Gastrocnemius medialis (tissue), 4 donors: ENCODE measurements around the gene EYS. TPM values are rescaled to one million over a fixed set of nuclear protein-coding genes. Genes with fewer than 3 reads are reported as not detected.

ENCODE experiments used
- ATAC-seq, 2 donors: fragments of 150-250 bp; one replicate each; pipeline ENCODE4 v1.9.1; 2016
- DNase-seq, 2 donors: peaks; one replicate each; pipeline ENCODE4 v3.0.0-alpha.2; 2019
- H3K27ac ChIP-seq, 4 donors: fragments of 200-600 bp; sonication (generic); 1 replicate in 1 of 4; 2 replicates in 3 of 4; pipeline ENCODE4 v1.5.1; 2016 to 2018; ENCODE audit warnings: mild to moderate bottlenecking in 2 of 4, moderate library complexity in 1 of 4
- H3K27me3 ChIP-seq, 3 donors: fragments of 200-600 bp; sonication (generic) in 2 of 3; 1 replicate in 1 of 3; 2 replicates in 2 of 3; pipeline versions ENCODE4 v1.5.1 to v1.6.0; 2016 to 2019; ENCODE audit warnings: mild to moderate bottlenecking in 1 of 3, moderate library complexity in 1 of 3
- H3K36me3 ChIP-seq, 2 donors: fragments of 200-600 bp; sonication (generic) in 1 of 2; one replicate each; pipeline ENCODE4 v1.5.1; 2017 to 2018
- H3K4me1 ChIP-seq, 2 donors: fragments of 200-600 bp; sonication (generic) in 1 of 2; one replicate each; pipeline ENCODE4 v1.5.1; 2016 to 2017; ENCODE audit warnings: mild to moderate bottlenecking in 2 of 2
- H3K4me3 ChIP-seq, 4 donors: fragments of 200-600 bp; sonication (generic) in 3 of 4; 1 replicate in 1 of 4; 2 replicates in 3 of 4; pipeline ENCODE4 v1.5.1; 2016 to 2019; ENCODE audit warnings: mild to moderate bottlenecking in 2 of 4
- H3K9me3 ChIP-seq, 3 donors: fragments of 200-600 bp; sonication (generic) in 2 of 3; 1 replicate in 1 of 3; 2 replicates in 2 of 3; pipeline ENCODE4 v1.5.1; 2016 to 2019
- POLR2A ChIP-seq, 2 donors: fragments of 450-650 bp; IDR thresholded peaks; one replicate each; pipeline ENCODE4 v1.6.1; 2017; ENCODE audit warnings: antibody characterized with exemption in 2 of 2, mild to moderate bottlenecking in 2 of 2, moderate library complexity in 2 of 2
- in situ Hi-C, 4 donors: fragments of 200-750 bp; cut with MboI; loops; one replicate each; pipeline versions ENCODE4 v1.15.0 to v1.8.0; 2017; ENCODE audit warnings: low sequenced_read_pairs in 4 of 4
- intact Hi-C: fragments of 100-400 bp; cut with DNase I; formaldehyde crosslinking; loops from one replicate; pipeline ENCODE4 v1.15.1; 2023; ENCODE audit warnings: low total_unique reads
- total RNA-seq, 4 donors: library from RNA; depleted of rRNA; stranded (reverse); fragments of >200 nt; gene quantifications; one replicate each; pipeline versions ENCODE4 v1.1.0 to v1.2.3, GENCODE V29; 2016
- TF ChIP-seq, protein P1 (sequence below), 5 experiments: fragments of 450-650 bp in 3 of 5; fragments of 200-600 bp in 2 of 5; sonication (generic) in 2 of 5; IDR thresholded peaks in 4 of 5; conservative IDR thresholded peaks in 1 of 5; 1 replicate in 4 of 5; 2 replicates in 1 of 5; pipeline ENCODE4 v1.5.1; 2016 to 2019; ENCODE audit warnings: antibody characterized with exemption in 5 of 5, mild to moderate bottlenecking in 3 of 5, moderate library complexity in 3 of 5

The EYS gene
- total RNA-seq, 4 donors from 2014 or later: 0.20 TPM; not detected in 3

DNA sequence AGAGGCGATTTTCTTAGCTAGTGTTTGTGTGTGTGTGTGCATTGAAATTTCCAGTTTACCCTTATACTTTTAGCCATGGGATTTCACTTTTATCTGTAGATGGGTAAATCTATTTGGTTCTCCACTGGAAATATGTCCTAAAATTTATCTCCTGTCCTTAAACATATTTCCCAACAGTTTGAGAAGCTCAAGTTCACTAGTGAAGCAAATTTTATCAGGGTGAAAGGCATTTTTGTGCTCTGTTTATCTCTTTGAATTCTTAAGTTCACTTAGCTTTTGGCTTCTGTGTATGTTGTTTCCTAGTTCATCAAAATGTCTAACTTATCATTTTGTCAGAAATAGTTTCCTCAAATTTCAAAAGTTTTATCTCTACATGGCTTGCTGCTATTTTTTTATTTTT, 1509.8 kb downstream of the EYS start:
- ATAC-seq (no peak), DNase-seq (no peak)
- Histone ChIP-seq H3K4me3 (no peak overlapping the region), H3K27ac (no peak overlapping the region), H3K36me3 (no peaks in the 10 kb centered on the region), H3K4me1 (no peaks in the 10 kb centered on the region), H3K27me3 (no peaks in the 10 kb centered on the region), H3K9me3 (no peaks in the 10 kb centered on the region)
- TF ChIP-seq, protein P1, sequence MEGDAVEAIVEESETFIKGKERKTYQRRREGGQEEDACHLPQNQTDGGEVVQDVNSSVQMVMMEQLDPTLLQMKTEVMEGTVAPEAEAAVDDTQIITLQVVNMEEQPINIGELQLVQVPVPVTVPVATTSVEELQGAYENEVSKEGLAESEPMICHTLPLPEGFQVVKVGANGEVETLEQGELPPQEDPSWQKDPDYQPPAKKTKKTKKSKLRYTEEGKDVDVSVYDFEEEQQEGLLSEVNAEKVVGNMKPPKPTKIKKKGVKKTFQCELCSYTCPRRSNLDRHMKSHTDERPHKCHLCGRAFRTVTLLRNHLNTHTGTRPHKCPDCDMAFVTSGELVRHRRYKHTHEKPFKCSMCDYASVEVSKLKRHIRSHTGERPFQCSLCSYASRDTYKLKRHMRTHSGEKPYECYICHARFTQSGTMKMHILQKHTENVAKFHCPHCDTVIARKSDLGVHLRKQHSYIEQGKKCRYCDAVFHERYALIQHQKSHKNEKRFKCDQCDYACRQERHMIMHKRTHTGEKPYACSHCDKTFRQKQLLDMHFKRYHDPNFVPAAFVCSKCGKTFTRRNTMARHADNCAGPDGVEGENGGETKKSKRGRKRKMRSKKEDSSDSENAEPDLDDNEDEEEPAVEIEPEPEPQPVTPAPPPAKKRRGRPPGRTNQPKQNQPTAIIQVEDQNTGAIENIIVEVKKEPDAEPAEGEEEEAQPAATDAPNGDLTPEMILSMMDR (IDR thresholded peaks at IDR 0.05 in 4 of 5, conservative IDR thresholded peaks at IDR 0.05 in 1 of 5): no peak
- no peak for TF ChIP-seq POLR2A (IDR thresholded peaks at IDR 0.05)
- in situ Hi-C loops (no loop called here), intact Hi-C loops (loop anchor here (10.0 kb wide), 1 partner anchor 1192 kb away; no protein-coding TSS in a partner anchor)

DNA sequence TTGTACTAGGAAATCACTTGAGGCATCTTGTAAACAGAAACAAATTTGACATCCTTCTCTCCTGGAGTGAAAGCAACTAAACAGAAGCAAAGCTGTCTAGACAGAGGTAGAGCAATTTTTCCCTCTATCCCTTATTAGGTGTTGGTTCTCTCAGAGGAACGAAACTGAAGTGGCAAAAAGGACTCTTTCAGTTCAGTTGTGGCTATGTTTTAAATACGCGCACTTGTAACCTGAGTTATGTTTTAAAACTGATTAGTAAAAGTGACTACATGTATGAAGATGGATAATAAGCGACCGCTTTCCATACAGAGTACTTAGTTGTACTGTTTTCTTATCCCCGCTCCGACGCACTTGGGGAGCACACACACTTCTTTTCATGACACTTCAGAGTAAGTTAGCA, 1520.4 kb downstream of the EYS start:
- intact Hi-C loops: no loop called here
- in situ Hi-C loops: no loop called here
- Histone ChIP-seq H3K4me1 (no peaks in the 10 kb centered on the region), H3K36me3 (no peaks in the 10 kb centered on the region), H3K4me3 (no peak overlapping the region), H3K9me3 (no peaks in the 10 kb centered on the region), H3K27me3 (no peaks in the 10 kb centered on the region), H3K27ac (no peak overlapping the region)
- ATAC-seq: no peak
- no peak for DNase-seq
- no peak for TF ChIP-seq POLR2A (IDR thresholded peaks at IDR 0.05)
- TF ChIP-seq, protein P1 (IDR thresholded peaks at IDR 0.05 in 4 of 5, conservative IDR thresholded peaks at IDR 0.05 in 1 of 5): no peak

DNA sequence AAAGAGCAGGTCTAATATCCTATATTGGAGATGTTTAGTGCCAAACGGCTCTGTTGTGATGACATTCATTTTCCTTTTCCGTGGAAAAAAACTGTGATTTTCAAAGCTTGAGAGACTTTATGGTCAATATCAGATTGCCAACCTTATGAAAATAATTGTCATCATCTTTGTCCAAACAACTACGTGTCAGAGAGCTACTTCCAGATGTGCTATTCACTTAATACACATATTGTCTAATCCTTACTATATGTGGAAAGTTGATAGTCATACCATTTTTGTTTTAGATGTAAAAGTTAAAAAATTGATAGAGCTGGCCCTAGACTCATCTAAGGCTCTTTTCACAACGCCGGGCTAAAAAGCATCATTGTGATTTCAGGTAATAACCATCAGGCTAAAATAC, 1521.4 kb downstream of the EYS start:
- no peak for TF ChIP-seq POLR2A (IDR thresholded peaks at IDR 0.05)
- TF ChIP-seq, protein P1 (IDR thresholded peaks at IDR 0.05 in 4 of 5, conservative IDR thresholded peaks at IDR 0.05 in 1 of 5): no peak
- Histone ChIP-seq H3K27ac (no peak overlapping the region), H3K36me3 (no peaks in the 10 kb centered on the region), H3K9me3 (no peaks in the 10 kb centered on the region), H3K4me3 (no peak overlapping the region), H3K27me3 (no peaks in the 10 kb centered on the region), H3K4me1 (no peaks in the 10 kb centered on the region)
- no peak for ATAC-seq
- intact Hi-C loops (no loop called here), in situ Hi-C loops (no loop called here)
- no peak for DNase-seq

DNA sequence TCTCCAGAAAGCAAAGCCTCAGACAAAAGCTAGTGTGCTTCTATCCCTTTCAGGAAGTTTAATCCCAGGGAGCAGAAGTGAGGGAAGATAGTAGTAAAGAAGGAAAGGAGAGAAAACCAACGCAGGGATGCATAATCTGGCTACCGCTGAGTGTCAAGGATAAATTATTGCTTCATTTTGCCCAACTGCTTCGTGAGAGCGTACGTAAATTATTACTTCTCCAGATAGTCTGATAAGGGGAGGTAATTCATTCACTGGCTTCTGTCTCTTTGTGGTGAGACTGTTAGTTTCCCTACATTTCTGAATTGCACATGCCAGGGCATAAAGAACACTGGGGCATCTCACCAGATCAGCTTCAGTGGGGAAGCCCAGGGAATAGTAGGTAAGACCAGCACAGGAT, 1531.7 kb downstream of the EYS start:
- H3K36me3 ChIP-seq: no peaks in the 10 kb centered on the region
- no peak overlapping the region for H3K4me3 ChIP-seq
- DNase-seq (no peak), ATAC-seq (no peak)
- no peak overlapping the region for H3K27ac ChIP-seq
- H3K27me3 ChIP-seq: no peaks in the 10 kb centered on the region
- TF ChIP-seq POLR2A (IDR thresholded peaks at IDR 0.05): no peak
- TF ChIP-seq, protein P1 (IDR thresholded peaks at IDR 0.05 in 4 of 5, conservative IDR thresholded peaks at IDR 0.05 in 1 of 5): no peak
- in situ Hi-C loops: no loop called here
- no peaks in the 10 kb centered on the region for H3K4me1 ChIP-seq
- intact Hi-C loops: no loop called here
- H3K9me3 ChIP-seq: no peaks in the 10 kb centered on the region

DNA sequence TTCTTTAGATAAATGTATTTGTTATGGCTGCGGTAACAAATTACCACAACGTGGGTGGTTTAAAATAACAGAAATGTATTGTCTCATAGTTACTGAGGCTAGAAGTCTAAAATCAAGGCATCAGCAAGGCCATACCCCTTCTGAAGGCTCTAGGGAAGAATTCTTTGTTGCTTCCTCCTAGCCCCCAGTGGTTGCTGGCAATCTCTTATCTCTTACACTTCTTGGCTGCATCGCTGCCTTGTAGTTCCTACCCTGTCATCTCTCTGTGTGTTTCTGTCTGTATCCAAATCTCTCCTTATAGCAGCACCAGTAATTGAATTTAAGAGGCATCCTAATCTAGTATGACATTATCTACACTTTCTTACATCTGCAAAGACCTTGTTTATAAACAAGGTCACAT, 1536.7 kb downstream of the EYS start:
- in situ Hi-C loops: no loop called here
- Histone ChIP-seq H3K27me3 (no peaks in the 10 kb centered on the region), H3K4me1 (no peaks in the 10 kb centered on the region), H3K27ac (no peak overlapping the region), H3K9me3 (no peaks in the 10 kb centered on the region), H3K36me3 (no peaks in the 10 kb centered on the region), H3K4me3 (no peak overlapping the region)
- no peak for TF ChIP-seq POLR2A (IDR thresholded peaks at IDR 0.05)
- TF ChIP-seq, protein P1 (IDR thresholded peaks at IDR 0.05 in 4 of 5, conservative IDR thresholded peaks at IDR 0.05 in 1 of 5): no peak
- ATAC-seq: no peak
- intact Hi-C loops: no loop called here
- DNase-seq: no peak
